ENCODE measurements around the gene NTSR2. TPM values are rescaled to one million over a fixed set of nuclear protein-coding genes. Genes with fewer than 3 reads are reported as not detected.

NTSR2 gene
- total RNA-seq, 1 experiment from 2014 or later = not detected

GRCh38 chr2:11701751-11702301 is 31.8 kb upstream of the NTSR2 start (continued):
- TF ChIP-seq, protein P1, sequence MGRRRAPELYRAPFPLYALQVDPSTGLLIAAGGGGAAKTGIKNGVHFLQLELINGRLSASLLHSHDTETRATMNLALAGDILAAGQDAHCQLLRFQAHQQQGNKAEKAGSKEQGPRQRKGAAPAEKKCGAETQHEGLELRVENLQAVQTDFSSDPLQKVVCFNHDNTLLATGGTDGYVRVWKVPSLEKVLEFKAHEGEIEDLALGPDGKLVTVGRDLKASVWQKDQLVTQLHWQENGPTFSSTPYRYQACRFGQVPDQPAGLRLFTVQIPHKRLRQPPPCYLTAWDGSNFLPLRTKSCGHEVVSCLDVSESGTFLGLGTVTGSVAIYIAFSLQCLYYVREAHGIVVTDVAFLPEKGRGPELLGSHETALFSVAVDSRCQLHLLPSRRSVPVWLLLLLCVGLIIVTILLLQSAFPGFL (CRISPR knock-in tag; IDR thresholded peaks at IDR 0.05; ENCODE audit: borderline replicate concordance) = no peak
- TF ChIP-seq GRHL2 (CRISPR knock-in tag; IDR thresholded peaks at IDR 0.05; ENCODE audit: insufficient replicate concordance, severe bottlenecking) (no peak), MYBL2 (CRISPR knock-in tag; IDR thresholded peaks at IDR 0.05) (no peak), GABPB1 (CRISPR knock-in tag; IDR thresholded peaks at IDR 0.05) (no peak), STAT6 (CRISPR knock-in tag; conservative IDR thresholded peaks at IDR 0.05; ENCODE audit: low read depth) (no peak), ATF3 (CRISPR knock-in tag; conservative IDR thresholded peaks at IDR 0.05) (no peak), ATF1 (CRISPR knock-in tag; IDR thresholded peaks at IDR 0.05) (no peak), ZNF263 (CRISPR knock-in tag; IDR thresholded peaks at IDR 0.05; ENCODE audit: low read depth) (no peak), NFE2L1 (CRISPR knock-in tag; IDR thresholded peaks at IDR 0.05) (no peak), MXD4 (CRISPR knock-in tag; IDR thresholded peaks at IDR 0.05; ENCODE audit: borderline replicate concordance) (no peak), TCF7 (CRISPR knock-in tag; IDR thresholded peaks at IDR 0.05; ENCODE audit: low read depth) (no peak)
- TF ChIP-seq, protein P2, sequence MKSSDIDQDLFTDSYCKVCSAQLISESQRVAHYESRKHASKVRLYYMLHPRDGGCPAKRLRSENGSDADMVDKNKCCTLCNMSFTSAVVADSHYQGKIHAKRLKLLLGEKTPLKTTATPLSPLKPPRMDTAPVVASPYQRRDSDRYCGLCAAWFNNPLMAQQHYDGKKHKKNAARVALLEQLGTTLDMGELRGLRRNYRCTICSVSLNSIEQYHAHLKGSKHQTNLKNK (CRISPR knock-in tag; IDR thresholded peaks at IDR 0.05) = no peak
- TF ChIP-seq, protein P3, sequence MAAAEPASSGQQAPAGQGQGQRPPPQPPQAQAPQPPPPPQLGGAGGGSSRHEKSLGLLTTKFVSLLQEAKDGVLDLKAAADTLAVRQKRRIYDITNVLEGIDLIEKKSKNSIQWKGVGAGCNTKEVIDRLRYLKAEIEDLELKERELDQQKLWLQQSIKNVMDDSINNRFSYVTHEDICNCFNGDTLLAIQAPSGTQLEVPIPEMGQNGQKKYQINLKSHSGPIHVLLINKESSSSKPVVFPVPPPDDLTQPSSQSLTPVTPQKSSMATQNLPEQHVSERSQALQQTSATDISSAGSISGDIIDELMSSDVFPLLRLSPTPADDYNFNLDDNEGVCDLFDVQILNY (CRISPR knock-in tag; IDR thresholded peaks at IDR 0.05) = no peak

- ChIA-PET POLR2A (no interaction called here), CTCF (no interaction called here)
- Mint-ChIP-seq H3K27me3 (ENCODE audit: low read depth) (no peaks in the 10 kb centered on the region), H3K36me3 (peaks cover 4% of the 10 kb centered on the region), H3K9me3 (peaks cover 11% of the 10 kb centered on the region), H3K27ac (no peak overlapping the region), H3K4me1 (no peaks in the 10 kb centered on the region), H3K4me3 (no peak overlapping the region)
- DNase-seq (ENCODE audit: low spot score) (no peak), ATAC-seq (no peak)
- TF ChIP-seq MYBL2 (CRISPR knock-in tag; IDR thresholded peaks at IDR 0.05) (no peak), FOXJ3 (CRISPR knock-in tag; IDR thresholded peaks at IDR 0.05; ENCODE audit: borderline replicate concordance) (no peak), ZNF423 (CRISPR knock-in tag; IDR thresholded peaks at IDR 0.05) (no peak), SOX15 (CRISPR knock-in tag; IDR thresholded peaks at IDR 0.05) (no peak), ELF4 (CRISPR knock-in tag; IDR thresholded peaks at IDR 0.05; ENCODE audit: low read depth) (no peak), NR1H2 (CRISPR knock-in tag; IDR thresholded peaks at IDR 0.05) (no peak), TEAD4 (CRISPR knock-in tag; IDR thresholded peaks at IDR 0.05) (no peak)
- TF ChIP-seq, protein P4, sequence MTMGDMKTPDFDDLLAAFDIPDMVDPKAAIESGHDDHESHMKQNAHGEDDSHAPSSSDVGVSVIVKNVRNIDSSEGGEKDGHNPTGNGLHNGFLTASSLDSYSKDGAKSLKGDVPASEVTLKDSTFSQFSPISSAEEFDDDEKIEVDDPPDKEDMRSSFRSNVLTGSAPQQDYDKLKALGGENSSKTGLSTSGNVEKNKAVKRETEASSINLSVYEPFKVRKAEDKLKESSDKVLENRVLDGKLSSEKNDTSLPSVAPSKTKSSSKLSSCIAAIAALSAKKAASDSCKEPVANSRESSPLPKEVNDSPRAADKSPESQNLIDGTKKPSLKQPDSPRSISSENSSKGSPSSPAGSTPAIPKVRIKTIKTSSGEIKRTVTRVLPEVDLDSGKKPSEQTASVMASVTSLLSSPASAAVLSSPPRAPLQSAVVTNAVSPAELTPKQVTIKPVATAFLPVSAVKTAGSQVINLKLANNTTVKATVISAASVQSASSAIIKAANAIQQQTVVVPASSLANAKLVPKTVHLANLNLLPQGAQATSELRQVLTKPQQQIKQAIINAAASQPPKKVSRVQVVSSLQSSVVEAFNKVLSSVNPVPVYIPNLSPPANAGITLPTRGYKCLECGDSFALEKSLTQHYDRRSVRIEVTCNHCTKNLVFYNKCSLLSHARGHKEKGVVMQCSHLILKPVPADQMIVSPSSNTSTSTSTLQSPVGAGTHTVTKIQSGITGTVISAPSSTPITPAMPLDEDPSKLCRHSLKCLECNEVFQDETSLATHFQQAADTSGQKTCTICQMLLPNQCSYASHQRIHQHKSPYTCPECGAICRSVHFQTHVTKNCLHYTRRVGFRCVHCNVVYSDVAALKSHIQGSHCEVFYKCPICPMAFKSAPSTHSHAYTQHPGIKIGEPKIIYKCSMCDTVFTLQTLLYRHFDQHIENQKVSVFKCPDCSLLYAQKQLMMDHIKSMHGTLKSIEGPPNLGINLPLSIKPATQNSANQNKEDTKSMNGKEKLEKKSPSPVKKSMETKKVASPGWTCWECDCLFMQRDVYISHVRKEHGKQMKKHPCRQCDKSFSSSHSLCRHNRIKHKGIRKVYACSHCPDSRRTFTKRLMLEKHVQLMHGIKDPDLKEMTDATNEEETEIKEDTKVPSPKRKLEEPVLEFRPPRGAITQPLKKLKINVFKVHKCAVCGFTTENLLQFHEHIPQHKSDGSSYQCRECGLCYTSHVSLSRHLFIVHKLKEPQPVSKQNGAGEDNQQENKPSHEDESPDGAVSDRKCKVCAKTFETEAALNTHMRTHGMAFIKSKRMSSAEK (CRISPR knock-in tag; IDR thresholded peaks at IDR 0.05; ENCODE audit: borderline replicate concordance) = no peak
- TF ChIP-seq, protein P5, sequence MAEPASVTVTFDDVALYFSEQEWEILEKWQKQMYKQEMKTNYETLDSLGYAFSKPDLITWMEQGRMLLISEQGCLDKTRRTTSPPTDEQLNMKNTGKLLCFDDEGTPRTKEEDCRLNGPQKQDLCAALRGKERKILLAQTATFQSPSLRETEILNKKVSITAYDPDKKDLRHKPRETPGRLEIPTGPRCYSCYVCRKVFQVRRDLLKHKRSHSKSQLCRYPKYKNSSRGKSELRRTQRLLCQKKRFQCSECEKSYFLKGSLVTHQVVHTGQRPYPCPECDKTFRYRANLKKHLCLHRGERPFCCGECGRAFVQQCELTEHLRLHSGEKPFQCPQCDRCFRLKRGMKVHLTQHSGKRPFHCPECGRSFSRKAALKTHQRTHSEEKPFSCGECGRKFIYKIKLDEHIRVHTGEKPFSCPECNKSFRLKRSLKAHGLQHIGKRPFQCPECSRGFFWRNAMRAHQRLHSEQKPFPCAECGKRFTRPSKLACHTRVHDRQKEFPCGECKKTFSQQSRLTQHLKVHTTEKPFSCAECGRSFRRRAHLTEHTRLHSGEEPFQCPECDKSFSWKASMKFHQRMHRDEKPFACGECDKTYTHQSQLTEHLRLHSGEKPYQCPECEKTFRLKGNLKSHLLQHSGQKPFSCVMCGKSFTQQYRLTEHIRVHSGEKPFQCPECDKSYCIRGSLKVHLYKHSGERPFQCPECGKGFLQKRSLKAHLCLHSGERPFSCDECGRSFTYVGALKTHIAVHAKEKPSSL (CRISPR knock-in tag; conservative IDR thresholded peaks at IDR 0.05) = no peak
Observed at GRCh38 chr2:11701206-11701605, 31.2 kb upstream of the NTSR2 start.

Measured in WTC11 (cell line).